SK-N-SH treated with all-trans-retinoic acid at 6 μM for 48 hours (cell line): ENCODE measurements around the gene RABGAP1.

ENCODE experiments used
- ATAC-seq: fragments of 200-7000 bp; cut with Tn5 transposase; 3 replicates; pipeline ENCODE4 v1.9.1; 2020; ENCODE audit warnings: mild to moderate bottlenecking, moderate library complexity
- ARNTL ChIP-seq: fragments of 450-650 bp; formaldehyde crosslinking; IDR thresholded peaks from 2 replicates; pipeline ENCODE4 v1.5.0; 2020; ENCODE audit warnings: low read depth, mild to moderate bottlenecking, moderate library complexity, borderline replicate concordance
- BACH2 ChIP-seq: fragments of 250-450 bp; sonication (Bioruptor Pico); IDR thresholded peaks from 2 replicates; pipeline ENCODE4 v1.9.0; 2021; ENCODE audit warnings: mild to moderate bottlenecking, borderline replicate concordance
- CREB5 ChIP-seq: fragments of 250-450 bp; sonication (Bioruptor Pico); IDR thresholded peaks from 2 replicates; pipeline ENCODE4 v1.5.1; 2020; ENCODE audit warnings: low read depth, mild to moderate bottlenecking, moderate library complexity
- ESRRG ChIP-seq: fragments of 250-450 bp; sonication (Bioruptor Pico); IDR thresholded peaks from 2 replicates; pipeline ENCODE4 v1.6.1; 2021; ENCODE audit warnings: mild to moderate bottlenecking
- ISL1 ChIP-seq: fragments of 250-450 bp; sonication (Bioruptor Pico); IDR thresholded peaks from 2 replicates; pipeline ENCODE4 v2.1.2; 2022; ENCODE audit warnings: mild to moderate bottlenecking, moderate library complexity
- OSR1 ChIP-seq: fragments of 250-450 bp; sonication (Bioruptor Pico); IDR thresholded peaks from 2 replicates; pipeline ENCODE4 v1.8.0; 2022; ENCODE audit warnings: moderate library complexity, mild to moderate bottlenecking, inconsistent platforms
- PATZ1 ChIP-seq: fragments of 250-450 bp; sonication (Bioruptor Pico); IDR thresholded peaks from 2 replicates; pipeline ENCODE4 v1.8.0; 2020; ENCODE audit warnings: mild to moderate bottlenecking, moderate library complexity, borderline replicate concordance
- POU6F1 ChIP-seq: fragments of 250-450 bp; sonication (Bioruptor Pico); IDR thresholded peaks from 2 replicates; pipeline ENCODE4 v1.8.0; 2021; ENCODE audit warnings: low read depth, mild to moderate bottlenecking, moderate library complexity, borderline replicate concordance
- PPARA ChIP-seq: fragments of 250-450 bp; sonication (Bioruptor Pico); IDR thresholded peaks from 2 replicates; pipeline ENCODE4 v1.5.0; 2020; ENCODE audit warnings: mild to moderate bottlenecking, borderline replicate concordance
- RARB ChIP-seq: fragments of 250-450 bp; sonication (Bioruptor Pico); IDR thresholded peaks from 2 replicates; pipeline ENCODE4 v1.8.0; 2021; ENCODE audit warnings: mild to moderate bottlenecking, moderate library complexity
- TSHZ2 ChIP-seq: fragments of 250-450 bp; sonication (Bioruptor Pico); IDR thresholded peaks from 2 replicates; pipeline ENCODE4 v1.5.0; 2020; ENCODE audit warnings: mild to moderate bottlenecking, moderate library complexity
- ZC3H10 ChIP-seq: fragments of 250-450 bp; sonication (Bioruptor Pico); IDR thresholded peaks from 2 replicates; pipeline ENCODE4 v1.5.1; 2021; ENCODE audit warnings: mild to moderate bottlenecking, moderate library complexity
- ZFP3 ChIP-seq: fragments of 250-450 bp; sonication (Bioruptor Pico); IDR thresholded peaks from 2 replicates; pipeline ENCODE4 v1.5.0; 2020; ENCODE audit warnings: mild to moderate bottlenecking, moderate library complexity
- ZNF565 ChIP-seq: fragments of 450-650 bp; formaldehyde crosslinking; conservative IDR thresholded peaks from 2 replicates; pipeline ENCODE4 v1.5.0; 2020; ENCODE audit warnings: low read depth, mild to moderate bottlenecking, moderate library complexity
- ZNF70 ChIP-seq: fragments of 450-650 bp; formaldehyde crosslinking; IDR thresholded peaks from 2 replicates; pipeline ENCODE4 v1.5.0; 2020; ENCODE audit warnings: mild to moderate bottlenecking, moderate library complexity

The RABGAP1 gene

GRCh38 chr9:122998448-122998847, 57.6 kb downstream of the RABGAP1 start:
- no peak for TF ChIP-seq ISL1 (CRISPR knock-in tag)
- TF ChIP-seq PATZ1 (CRISPR knock-in tag), result no peak
- TF ChIP-seq PPARA (CRISPR knock-in tag), result no peak
- no peak for TF ChIP-seq OSR1 (CRISPR knock-in tag)
- TF ChIP-seq TSHZ2 (CRISPR knock-in tag), result no peak
- TF ChIP-seq BACH2, result no peak
- TF ChIP-seq POU6F1, result no peak
- TF ChIP-seq ESRRG (CRISPR knock-in tag), result no peak
- no peak for TF ChIP-seq ZC3H10 (CRISPR knock-in tag)
- TF ChIP-seq RARB (CRISPR knock-in tag), result no peak
- no peak for TF ChIP-seq CREB5 (CRISPR knock-in tag)
- TF ChIP-seq, all 23 proteins: peak for 0
- no peak for ATAC-seq

GRCh38 chr9:123000371-123001068, 59.7 kb downstream of the RABGAP1 start:
- ATAC-seq, result no peak; the same call in 2 of the 3 replicates
- no peak for TF ChIP-seq ZFP3 (CRISPR knock-in tag)
- peak; percentile 47 for TF ChIP-seq ISL1 (CRISPR knock-in tag)
- TF ChIP-seq ZNF70 (CRISPR knock-in tag), result no peak
- no peak for TF ChIP-seq CREB5 (CRISPR knock-in tag)

- peak; percentile 92 for ATAC-seq
- no peak for TF ChIP-seq ZNF565 (CRISPR knock-in tag)
- TF ChIP-seq ISL1 (CRISPR knock-in tag), result peak; percentile 45; the same call in 1 of the 2 replicates
- no peak for TF ChIP-seq RARB (CRISPR knock-in tag)
- TF ChIP-seq ZFP3 (CRISPR knock-in tag), result no peak
- TF ChIP-seq BACH2, result no peak
- TF ChIP-seq, all 23 proteins: peak for 1
Observed at GRCh38 chr9:123002754-123003153, 61.9 kb downstream of the RABGAP1 start.

- TF ChIP-seq ISL1 (CRISPR knock-in tag), result peak; percentile 30; the same call in 1 of the 2 replicates
- TF ChIP-seq TSHZ2 (CRISPR knock-in tag), result no peak
- TF ChIP-seq ESRRG (CRISPR knock-in tag), result no peak
- TF ChIP-seq ZFP3 (CRISPR knock-in tag), result no peak
- no peak for TF ChIP-seq ARNTL
- peak; percentile 70 for ATAC-seq
Observed at GRCh38 chr9:123003466-123003865, 62.6 kb downstream of the RABGAP1 start.
